ENCODE data around the gene PLA1A. TPM values are rescaled to one million over a fixed set of nuclear protein-coding genes. Genes with fewer than 3 reads are reported as not detected.

Gene PLA1A
- total RNA-seq, 4 donors from 2014 or later: 2.0 to 6.7 (median 3.9) TPM

DNA sequence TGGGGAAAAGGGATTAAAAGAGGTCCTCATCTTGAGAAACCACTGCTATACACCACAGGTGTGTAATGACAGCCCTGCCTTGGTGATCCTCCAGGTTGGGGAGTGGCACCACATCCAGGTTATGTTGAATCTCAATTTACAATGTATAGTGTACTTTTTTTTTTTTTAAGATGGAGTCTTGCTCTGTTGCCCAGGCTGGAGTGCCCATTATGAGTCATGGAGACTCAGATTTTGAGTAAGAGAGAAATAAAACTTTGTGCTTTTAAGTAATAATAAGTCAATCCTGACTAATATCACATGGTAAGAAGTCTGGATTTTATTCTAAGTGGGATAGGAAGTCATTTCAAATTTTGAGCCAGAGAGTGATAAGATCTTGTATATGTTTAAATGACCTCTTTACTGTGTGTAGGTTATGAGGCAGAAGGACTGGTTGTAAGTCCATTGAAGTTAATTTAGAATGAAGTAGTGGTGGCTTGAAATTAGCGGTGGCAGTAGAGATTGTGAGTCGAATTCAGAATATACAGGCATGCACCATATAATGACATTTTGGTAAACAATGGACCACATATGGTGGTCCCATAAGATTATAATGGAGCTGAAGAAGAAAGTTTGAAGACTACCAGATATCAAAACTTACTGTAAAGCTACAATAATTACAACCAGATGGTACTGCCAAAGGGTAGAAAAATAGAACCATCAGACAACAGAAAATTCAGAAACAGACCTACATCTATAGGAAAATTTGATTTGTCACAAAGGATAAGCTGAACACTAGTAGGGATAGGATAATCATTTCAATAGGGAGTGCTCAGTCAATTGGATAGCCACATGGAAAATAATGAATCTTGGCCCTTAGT lies 42.0 kb downstream of the PLA1A start:
- H3K27ac ChIP-seq: peak overlapping the region; percentile 77 to 96 (median 92)

DNA sequence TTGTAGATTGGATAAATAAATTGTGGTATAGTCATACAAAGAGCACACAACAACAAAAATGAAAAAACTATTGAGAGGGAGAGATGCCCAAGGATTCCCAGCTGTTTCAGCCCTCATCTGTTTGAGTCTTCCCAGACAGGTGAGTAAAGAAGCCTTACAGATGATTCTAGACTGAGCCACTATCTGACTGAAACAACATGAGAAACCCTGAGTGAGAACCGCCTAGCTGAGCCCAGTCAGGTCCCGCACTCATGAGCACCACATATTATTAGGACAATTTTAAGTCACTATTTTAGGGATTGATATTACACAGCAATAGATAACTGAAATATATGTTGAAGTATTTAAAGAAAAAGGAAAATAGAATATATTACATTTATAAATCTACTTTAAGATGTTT lies 43.7 kb downstream of the PLA1A start:
- TF ChIP-seq, protein P1, sequence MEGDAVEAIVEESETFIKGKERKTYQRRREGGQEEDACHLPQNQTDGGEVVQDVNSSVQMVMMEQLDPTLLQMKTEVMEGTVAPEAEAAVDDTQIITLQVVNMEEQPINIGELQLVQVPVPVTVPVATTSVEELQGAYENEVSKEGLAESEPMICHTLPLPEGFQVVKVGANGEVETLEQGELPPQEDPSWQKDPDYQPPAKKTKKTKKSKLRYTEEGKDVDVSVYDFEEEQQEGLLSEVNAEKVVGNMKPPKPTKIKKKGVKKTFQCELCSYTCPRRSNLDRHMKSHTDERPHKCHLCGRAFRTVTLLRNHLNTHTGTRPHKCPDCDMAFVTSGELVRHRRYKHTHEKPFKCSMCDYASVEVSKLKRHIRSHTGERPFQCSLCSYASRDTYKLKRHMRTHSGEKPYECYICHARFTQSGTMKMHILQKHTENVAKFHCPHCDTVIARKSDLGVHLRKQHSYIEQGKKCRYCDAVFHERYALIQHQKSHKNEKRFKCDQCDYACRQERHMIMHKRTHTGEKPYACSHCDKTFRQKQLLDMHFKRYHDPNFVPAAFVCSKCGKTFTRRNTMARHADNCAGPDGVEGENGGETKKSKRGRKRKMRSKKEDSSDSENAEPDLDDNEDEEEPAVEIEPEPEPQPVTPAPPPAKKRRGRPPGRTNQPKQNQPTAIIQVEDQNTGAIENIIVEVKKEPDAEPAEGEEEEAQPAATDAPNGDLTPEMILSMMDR (IDR thresholded peaks at IDR 0.05): no peak
- no peak for TF ChIP-seq POLR2A (IDR thresholded peaks at IDR 0.05)
- no peak for DNase-seq
- H3K4me1 ChIP-seq: peaks cover 28 to 35% of the 10 kb centered on the region in 2 donors
- intact Hi-C loops (cut with DNase I): no loop called here
- H3K27ac ChIP-seq: no peak overlapping the region
- WGBS, 2 donors: 99 to 100% methylated on average over 2 of the region's 2 CpGs
- no peaks in the 10 kb centered on the region for H3K27me3 ChIP-seq
- H3K36me3 ChIP-seq: no peaks in the 10 kb centered on the region
- no peak overlapping the region for H3K4me3 ChIP-seq (replicated peaks in 1 of 3)
- no peaks in the 10 kb centered on the region for H3K9me3 ChIP-seq

More for the DNA sequence above, 42.0 kb downstream of the PLA1A start:
- 76 to 89% methylated on average over 2 of the region's 2 CpGs for WGBS, 2 donors
- no peak for DNase-seq
- no peaks in the 10 kb centered on the region for H3K9me3 ChIP-seq
- intact Hi-C loops (cut with DNase I): no loop called here
- H3K4me3 ChIP-seq (replicated peaks in 1 of 3): no peak overlapping the region
- TF ChIP-seq POLR2A (IDR thresholded peaks at IDR 0.05): no peak
- TF ChIP-seq, protein P1 (IDR thresholded peaks at IDR 0.05): no peak
- H3K27me3 ChIP-seq: no peaks in the 10 kb centered on the region
- H3K4me1 ChIP-seq: peaks cover 28 to 43% of the 10 kb centered on the region in 2 donors
- H3K36me3 ChIP-seq: no peaks in the 10 kb centered on the region

DNA sequence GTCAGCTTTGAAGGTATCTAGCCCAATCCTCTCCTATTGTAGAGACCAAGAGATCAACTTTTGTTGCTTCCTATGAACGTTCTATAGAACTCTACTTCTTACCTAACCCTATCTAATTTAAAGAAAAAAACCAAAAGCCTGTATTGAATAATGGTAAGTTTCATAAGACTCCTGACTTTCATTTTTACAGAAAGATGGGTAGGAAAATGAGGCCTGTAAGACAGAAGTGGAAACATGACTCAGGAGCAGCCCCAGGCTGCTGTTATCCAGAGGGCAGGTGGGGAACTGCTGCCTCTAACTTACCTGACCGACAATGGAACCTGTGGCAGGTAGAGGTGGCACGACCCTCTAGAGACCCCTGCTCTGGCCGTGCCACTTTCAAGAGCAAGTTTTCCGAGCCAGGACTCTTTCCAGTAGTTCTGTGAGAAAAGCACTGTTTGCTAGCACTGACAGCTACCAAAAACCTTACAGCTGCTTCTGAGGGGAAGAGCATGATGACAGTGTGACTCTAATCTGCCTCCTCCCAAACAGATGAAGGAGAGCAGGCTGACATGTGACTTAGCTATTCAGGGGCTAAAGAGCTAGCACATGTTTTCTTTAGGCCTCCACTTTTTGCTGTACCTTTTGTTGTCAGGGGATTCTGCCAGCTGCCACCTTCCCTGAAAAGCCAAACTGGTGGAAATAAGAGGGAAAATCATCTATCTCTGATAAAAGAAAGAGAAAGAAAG lies 45.2 kb downstream of the PLA1A start:
- intact Hi-C loops (cut with DNase I): no loop called here
- WGBS, 2 donors: 71 to 78% methylated on average over 5 of the region's 5 CpGs
- H3K36me3 ChIP-seq: no peaks in the 10 kb centered on the region

DNA sequence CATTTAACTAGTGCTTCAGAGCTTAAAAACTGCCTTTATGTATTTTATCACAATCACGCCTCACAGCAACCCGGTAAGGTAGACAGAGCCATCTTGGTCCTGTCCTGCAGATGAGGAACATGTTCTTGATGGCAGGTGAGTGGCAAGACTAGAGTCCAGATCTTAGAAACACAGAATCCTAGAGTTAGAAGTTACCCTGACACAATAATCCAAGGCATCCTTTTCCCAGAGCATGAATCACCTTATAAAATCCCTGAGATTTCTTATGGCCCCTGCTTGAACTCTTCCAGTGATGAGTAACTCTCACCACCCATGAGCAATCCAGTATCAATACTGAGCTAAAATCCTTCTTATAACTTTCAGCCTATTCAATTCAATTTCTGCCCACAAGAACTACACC lies 45.8 kb downstream of the PLA1A start:
- DNase-seq: no peak
- H3K36me3 ChIP-seq: no peaks in the 10 kb centered on the region
- WGBS, 2 donors: 91 to 94% methylated on average over 2 of the region's 2 CpGs
- H3K4me1 ChIP-seq: peaks cover 32 to 38% of the 10 kb centered on the region in 2 donors
- H3K27me3 ChIP-seq: no peaks in the 10 kb centered on the region
- no peak for TF ChIP-seq POLR2A (IDR thresholded peaks at IDR 0.05)
- TF ChIP-seq, protein P1 (IDR thresholded peaks at IDR 0.05): no peak
- no peaks in the 10 kb centered on the region for H3K9me3 ChIP-seq
- intact Hi-C loops (cut with DNase I): no loop called here
- H3K27ac ChIP-seq: peak overlapping the region in 2 of 3 donors; percentile 50 to 60
- H3K4me3 ChIP-seq (replicated peaks in 1 of 3): no peak overlapping the region

More for the DNA sequence above, 45.2 kb downstream of the PLA1A start:
- no peak overlapping the region for H3K4me3 ChIP-seq (replicated peaks in 1 of 3)
- peaks cover 28 to 35% of the 10 kb centered on the region in 2 donors for H3K4me1 ChIP-seq
- H3K9me3 ChIP-seq: no peaks in the 10 kb centered on the region
- H3K27me3 ChIP-seq: no peaks in the 10 kb centered on the region
- peak in 1 of 2 donors; percentile 17 for DNase-seq
- TF ChIP-seq POLR2A (IDR thresholded peaks at IDR 0.05): peak in 1 of 2 donors; percentile 11
- TF ChIP-seq, protein P1 (IDR thresholded peaks at IDR 0.05): no peak
- peak overlapping the region; percentile 14 to 60 (median 50) for H3K27ac ChIP-seq

Data from thyroid gland (tissue), 4 donors.